G401 (cell line): ENCODE measurements around the gene WHAMM. TPM values are rescaled to one million over a fixed set of nuclear protein-coding genes. Genes with fewer than 3 reads are reported as not detected.
"Not testable (repeated sequence)": the region's sequence is repeated elsewhere in the genome, so short reads cannot be mapped to it uniquely, and the experiment has no call there.

ENCODE experiments used
- DNase-seq: peaks from one replicate; pipeline ENCODE4 v3.0.0-alpha.2; 2015; ENCODE audit warnings: low spot score
- in situ Hi-C: cut with HindIII; loops from 2 replicates; pipeline ENCODE4 v1.10.0; 2016; ENCODE audit warnings: low sequenced_read_pairs, mixed read lengths
- total RNA-seq: library from RNA; depleted of rRNA; stranded (reverse); fragments of >200 nt; shearing (Covaris generic); gene quantifications from 2 replicates; pipeline ENCODE4 v1.2.3, GENCODE V29; 2014

The WHAMM gene
- total RNA-seq, 1 experiment from 2014 or later: 8.2 TPM

DNA sequence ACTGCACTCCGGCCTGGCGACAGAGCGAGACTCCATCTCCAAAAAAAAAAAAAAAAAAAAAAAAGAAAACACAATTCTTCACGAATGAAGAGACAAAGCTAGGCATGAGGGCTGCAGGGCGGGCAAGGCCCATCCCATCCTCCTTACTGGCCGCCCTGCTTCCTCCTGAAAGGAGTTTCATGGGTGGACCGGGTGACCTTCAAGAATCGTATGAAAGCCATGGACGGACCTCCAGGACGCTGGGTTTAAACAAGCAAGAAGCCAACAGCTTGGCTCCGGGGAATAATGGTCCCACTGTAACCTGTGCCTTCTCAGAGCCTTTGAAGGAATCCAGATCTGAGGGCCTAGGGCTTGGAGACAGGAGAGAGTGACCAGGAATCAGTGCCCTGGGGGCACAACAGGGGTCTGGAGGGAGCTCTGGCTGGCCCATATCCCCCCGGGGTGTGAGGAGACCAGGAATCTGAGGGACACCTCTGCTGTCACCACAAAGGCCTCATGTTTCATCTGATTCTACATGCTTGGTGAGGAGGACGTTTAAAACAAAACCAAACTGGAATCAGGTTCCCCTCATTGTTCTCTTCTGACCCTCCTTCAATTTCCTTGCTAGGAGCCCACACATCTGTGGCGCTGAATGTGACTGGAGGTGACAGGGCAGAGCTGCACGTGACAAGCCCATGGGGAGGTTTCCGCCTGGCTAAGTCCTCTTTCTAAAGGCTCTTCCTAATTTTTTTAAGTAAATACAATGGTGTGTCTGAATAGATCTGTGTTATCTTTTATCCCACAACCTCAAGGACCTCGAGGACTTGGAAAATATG is 46.1 kb downstream of the WHAMM start:
- in situ Hi-C loops: no loop called here
- DNase-seq: no peak

DNA sequence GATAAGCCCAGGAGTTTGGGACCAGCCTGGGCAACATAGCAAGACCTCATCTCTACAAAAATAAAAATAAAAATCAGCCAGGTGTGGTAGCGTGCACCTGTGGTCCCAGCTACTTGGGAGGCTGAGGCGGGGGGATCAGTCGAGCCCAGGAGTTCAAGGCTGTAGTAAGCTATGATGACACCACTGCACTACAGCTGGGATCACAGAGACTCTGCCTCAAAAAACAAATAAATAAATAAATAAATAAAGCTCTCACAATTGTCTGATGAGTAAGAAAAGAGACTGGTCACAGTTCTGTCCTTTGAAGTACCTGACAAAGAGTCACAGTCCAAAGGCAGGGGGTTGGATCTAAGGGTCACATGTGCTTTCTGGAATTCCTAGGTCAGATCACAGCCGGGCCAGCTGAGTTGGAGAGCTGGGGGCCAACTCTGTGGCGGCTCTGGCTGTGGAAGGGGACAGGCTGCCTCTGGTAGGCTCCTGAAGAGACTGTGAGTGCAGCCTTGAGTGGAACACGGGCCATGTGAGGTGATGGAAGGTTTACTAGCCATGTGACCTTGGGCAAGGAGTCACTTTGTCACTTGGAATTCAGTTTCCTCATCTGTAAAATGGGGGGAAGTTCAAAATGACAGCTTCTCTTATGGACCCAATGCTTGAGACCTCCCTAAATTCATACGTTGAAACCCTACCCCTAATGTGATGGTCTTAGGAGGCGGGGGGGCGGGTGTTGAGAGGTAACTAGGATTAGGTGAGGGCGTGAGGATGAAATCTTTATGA is 47.2 kb downstream of the WHAMM start:
- DNase-seq: no peak
- in situ Hi-C loops: no loop called here

DNA sequence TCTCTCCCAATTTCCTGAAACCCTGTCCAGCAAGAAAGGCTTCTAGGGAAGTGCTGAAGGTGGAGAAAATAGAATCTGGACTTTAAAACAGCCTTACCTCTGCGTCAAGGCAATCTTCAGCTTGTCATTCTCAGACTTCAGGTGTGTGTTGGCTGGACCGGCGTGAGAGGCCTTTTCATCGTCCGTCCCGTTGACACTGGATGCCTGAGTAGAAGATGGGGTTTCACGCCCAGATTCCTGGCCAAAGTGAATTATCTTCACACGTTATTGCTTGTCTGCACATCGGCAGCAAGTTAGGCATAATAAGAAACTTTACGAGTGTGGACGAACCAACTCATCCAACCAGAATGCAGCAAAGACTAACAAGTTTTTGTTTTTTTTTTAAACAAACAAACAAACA is 49.5 kb downstream of the WHAMM start:
- in situ Hi-C loops: no loop called here
- DNase-seq: no peak

DNA sequence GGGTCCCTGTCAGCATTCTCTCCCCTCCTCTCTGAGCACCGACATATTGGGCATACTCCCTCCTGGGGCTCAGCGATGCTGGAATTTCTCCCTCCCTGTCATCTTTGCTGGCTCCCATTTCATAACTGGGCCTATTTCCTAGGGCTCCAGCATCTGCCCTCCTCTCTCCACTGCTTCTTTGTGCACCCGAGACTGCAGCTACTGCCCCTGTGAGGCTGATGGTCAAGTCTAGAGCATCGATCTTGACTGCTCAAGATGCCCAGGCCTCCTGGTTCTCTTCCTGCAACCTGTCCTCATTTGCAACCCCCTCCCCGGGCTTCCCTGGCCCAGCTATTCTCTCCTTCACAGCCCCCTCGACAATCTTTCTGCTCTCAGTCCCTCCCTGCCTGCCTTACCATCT is 53.5 kb downstream of the WHAMM start:
- no peak for DNase-seq
- in situ Hi-C loops: no loop called here

DNA sequence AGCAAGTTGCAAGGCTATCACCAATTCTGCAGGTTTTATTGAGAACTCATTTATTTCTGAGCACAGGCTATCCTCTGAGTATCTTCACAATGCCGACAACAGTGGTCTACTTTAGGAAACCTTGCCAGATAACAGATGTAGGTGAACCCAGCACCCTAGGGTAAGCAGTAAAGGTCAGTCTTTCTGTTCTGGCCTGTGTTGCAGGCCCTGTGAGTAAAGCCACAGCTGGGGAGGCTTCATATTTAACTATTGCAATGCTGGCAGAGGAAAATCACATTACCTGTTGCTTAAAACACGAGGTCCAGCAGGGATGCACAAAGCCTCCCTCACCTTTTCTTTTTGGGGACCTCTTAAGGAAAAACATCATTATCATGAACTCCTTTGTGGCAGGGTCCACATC is 55.5 kb downstream of the WHAMM start:
- in situ Hi-C loops: no loop called here
- no peak for DNase-seq

DNA sequence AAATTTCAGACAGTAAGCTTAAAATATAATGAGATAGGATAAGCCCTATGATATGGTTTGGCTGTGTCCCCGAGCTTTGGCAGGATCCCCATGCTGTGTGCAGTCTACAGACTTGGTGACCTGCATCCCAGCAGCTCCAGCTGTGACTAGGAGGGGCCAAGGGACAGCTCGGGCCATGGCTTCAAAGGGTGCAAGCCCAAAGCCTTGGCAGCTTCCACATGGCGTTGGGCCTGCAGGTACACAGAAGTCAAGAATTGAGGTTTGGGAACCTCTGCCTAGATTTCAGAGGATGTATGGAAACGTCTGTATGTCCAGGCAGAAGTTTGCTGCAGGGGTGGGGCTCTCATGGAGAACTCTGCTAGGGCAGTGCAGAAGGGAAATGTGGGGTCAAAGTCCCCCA is 56.2 kb downstream of the WHAMM start:
- in situ Hi-C loops: not testable (repeated sequence)

DNA sequence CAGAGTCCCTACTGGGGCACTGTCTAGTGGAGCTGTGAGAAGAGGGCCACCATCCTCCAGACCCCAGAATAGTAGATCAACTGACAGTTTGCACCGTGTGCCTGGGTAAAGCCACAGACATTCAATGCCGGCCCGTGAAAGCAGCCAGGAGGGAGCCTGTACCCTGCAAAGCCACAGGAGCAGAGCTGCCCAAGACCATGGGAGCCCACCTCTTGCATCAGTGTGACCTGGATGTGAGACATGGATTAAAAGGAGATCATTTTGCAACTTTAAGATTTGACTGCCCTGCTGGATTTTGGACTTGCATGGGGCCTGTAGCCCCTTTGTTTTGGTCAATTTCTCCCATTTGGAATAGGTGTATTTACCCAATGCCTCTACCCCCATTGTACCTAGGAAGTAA is 56.6 kb downstream of the WHAMM start:
- in situ Hi-C loops, DNase-seq: not testable (repeated sequence)

More for the DNA sequence above, 56.2 kb downstream of the WHAMM start:
- not testable (repeated sequence) for DNase-seq

DNA sequence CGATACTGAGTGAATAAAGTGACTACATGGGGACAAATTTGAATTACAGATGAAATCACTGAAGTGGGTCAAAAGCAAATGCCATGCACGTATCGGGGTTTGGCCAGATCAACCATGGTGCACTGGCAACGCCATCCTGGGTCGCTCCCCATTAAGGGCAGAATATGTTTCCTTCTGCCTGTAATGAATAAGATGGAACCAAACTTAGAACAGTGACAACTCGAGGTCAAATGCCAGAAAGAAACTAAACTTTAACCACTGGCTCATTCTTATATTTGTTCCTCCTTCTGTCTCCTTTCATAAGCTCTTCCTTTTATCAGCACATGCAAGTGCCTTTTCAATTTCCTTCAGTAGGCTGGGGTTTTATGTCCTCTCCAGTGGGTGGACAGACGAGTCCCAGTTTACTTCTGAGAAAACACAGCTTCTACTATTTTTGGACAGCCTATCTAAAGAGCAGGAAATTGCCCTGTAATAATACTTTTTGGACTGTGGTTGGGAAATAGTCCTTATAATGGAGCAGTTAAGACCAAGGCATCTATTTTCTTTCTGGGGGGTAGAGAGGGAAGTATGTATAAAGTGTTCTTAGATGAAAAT is 61.4 kb downstream of the WHAMM start:
- no peak for DNase-seq
- in situ Hi-C loops: no loop called here

DNA sequence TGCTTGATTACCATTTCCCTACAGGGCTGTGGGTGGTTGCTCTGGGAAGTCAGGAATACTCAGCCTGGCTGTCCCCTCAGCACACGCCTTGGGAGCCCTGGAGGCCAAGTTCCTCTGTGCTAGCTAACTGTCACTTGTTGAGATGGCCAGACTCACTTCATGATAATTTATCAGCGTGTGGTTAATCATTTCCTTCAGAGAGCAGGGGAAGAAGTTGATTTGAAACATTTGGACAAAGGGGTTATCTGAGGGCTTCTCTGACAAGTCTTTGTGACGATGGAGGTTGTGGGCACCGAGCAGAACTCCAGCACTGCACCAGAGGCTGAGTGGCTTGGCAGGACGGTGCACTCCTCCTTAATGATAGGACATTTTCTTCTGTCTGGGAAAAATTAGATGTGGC is 61.9 kb downstream of the WHAMM start:
- in situ Hi-C loops: no loop called here
- DNase-seq: no peak

DNA sequence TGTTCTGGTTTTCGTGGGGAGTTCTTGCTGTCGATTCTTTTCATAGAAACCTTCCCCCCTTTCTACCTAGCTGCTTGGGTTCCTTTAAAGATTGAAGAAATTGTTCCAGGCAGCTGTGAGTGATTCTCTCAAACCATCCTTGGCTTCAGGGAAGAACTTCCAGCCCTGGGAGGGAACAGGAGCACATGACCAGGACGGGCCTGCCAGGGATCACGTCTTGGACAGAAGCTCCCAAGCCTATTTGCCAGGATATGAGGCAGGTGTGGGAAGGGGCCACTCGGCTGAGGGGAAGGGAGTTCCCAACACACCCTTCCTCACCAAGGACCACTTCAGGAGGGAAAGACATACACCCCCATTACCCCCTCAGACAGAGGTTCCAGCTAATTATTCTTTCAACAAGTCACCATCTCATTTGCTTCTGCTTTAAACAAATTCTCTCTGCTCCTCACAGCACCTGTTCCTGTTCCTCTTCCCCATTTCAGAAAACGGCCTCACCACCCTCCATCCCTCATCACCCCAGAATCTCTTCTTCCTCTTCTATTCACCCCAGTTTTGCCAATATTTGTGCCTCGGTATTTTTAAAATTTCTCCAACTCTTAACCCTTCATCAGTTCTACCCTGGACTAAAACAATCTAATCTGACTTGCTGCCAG is 62.5 kb downstream of the WHAMM start:
- in situ Hi-C loops: no loop called here
- DNase-seq: no peak

DNA sequence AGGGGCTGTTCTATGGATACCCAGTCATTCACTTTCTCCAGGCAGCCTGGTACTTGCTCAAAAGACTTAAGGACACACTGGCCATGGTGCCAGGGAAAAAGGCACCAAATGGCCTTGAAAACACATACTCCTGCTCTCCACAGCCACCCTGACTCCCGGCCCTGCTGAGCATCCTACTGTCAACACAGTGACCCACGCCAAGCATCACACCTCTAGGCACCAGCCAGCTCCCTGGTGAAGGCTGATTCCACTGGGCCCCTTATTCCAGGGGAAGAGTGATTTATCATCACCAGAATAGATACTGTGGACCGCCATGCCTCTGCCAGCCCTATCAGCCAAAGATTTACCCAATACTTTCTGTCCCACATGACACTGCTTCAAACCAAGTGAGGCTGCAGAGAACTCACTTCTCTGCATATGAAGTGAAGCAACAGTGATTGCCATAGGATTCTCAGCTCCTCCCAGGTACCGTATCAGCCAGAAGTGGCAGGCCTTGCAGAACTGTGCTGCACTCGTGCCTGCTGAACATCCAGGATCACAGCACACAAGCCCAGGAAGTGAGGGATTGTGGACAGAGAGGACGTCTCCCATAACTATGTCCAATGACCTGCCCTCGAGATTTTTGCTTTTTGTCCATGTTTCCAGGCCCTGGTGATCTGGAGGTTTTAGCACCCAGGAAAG is 63.7 kb downstream of the WHAMM start:
- DNase-seq: no peak
- in situ Hi-C loops: no loop called here

DNA sequence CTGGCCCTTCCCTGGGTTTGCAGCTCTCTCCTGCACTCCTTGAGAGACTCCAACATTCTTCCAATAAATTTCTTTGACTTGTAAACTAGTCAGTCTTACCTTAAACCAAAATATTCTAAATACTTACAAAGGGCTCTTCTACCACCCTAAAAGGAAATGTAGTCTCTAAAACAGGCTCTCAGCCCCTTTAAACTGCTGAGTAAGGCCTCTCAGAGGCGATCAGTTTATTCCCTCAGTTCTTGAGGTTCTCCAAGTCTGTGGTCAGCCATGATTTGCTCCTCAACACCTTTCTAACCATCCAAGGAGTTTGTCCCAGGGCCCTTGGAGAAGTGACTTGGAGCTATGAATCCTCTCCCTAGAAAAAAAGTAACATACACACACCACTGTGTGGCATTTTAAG is 64.8 kb downstream of the WHAMM start:
- in situ Hi-C loops: no loop called here
- no peak for DNase-seq

DNA sequence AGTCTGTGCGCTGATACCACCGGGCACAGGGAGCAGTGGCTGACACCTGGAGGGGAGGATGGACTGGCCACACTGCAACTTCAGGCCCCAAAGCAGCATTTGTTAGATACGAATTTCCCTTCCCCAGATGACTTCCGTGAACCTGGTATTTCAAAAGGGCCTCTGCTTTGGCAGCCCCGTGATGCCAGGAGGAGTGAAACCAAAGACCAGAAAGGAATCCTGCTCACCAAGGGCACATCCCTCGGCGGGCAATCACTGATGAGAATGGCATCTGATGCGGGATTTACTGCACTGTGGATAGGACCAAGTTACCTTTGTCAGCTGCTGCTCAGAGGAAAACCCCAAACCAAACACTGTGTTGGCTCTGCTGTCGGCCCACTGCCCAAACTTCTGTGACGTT is 65.5 kb downstream of the WHAMM start:
- no peak for DNase-seq
- in situ Hi-C loops: no loop called here

DNA sequence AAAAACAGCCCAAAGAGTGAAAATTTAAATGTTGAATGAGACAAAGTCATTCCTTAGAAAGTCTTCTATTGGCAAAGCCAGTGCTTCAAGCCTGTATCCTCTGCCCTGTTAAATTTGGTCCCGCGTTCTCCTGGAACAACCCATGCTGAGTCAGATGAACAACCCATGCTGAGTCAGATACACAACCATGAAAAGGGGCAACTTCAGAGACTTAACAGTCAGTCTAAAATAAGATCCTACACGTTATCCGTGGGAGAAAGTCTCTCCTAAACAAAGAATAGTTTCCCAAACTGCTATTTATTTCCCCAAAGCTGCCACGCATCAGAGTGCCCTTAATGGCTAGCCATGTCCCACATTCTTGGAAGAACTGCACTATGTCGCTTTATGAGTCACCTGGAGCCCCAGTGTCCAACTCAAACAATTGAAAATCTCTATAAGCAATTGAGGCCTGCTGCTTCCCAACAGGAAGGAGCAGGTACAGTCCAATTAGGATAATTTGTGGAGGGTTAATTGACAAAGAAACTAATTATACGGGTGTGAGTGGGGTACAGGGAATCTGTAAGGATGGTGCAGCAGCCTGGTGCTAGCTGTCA is 66.1 kb downstream of the WHAMM start:
- in situ Hi-C loops: no loop called here

DNA sequence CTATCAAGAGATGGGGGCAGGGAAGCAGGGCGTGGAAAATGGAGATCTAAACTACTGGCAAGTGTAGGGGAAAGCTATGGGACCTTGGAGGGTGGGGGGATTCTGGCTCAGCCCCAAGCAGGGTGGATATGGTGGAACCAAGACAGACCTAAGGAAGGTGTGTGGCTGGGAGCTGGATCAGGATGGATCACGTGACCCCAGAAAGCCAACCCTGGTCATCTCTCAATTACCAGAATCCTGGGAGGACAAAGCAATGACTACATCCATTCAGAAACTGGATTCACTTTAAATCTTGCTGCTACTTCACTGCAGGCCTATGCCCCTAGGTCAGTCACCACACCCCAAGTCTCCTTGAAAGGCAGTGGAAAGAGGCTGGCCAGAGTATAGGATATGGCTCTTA is 68.4 kb downstream of the WHAMM start:
- in situ Hi-C loops: no loop called here
- no peak for DNase-seq

More for the DNA sequence above, 66.1 kb downstream of the WHAMM start:
- DNase-seq: no peak

DNA sequence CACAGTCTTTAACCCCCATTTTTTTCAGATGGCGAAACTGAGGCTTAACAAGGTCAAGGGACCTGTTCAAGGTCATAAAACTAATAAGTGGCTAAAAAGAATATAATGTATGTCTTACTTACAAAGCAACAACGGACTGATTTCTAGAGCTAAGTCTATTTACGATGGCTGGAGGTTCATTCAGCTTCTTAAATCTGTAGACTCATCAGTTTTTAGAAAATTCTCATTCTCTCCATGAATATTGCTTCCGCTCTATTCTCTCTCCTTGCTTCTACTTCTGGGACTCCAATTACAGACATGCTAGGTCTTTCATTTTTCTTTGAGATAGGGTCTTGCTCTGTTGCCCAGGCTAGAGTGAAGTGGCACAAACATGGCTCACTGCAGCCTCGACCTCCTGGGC is 68.9 kb downstream of the WHAMM start:
- in situ Hi-C loops: no loop called here
- DNase-seq: no peak

DNA sequence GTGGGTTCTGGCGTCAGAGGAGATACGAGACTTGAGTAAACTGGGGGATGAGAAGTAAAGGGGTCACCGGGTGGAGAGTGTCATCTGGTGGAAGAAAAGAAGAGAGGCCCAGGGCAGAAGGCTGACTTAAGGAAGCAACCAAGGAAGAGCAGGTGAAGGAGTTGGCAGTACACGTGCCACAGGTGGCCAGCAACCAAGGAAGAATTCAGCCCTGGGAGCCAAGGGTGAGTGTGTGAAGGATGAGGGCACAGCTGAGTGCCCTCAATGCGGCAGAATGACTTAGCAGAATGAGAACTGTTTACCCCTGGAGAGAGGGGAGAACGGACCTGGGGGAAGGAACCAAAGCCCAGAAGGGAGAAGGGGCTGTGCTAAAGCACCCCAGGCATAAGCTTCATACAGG is 71.3 kb downstream of the WHAMM start:
- DNase-seq: no peak
- in situ Hi-C loops: no loop called here

DNA sequence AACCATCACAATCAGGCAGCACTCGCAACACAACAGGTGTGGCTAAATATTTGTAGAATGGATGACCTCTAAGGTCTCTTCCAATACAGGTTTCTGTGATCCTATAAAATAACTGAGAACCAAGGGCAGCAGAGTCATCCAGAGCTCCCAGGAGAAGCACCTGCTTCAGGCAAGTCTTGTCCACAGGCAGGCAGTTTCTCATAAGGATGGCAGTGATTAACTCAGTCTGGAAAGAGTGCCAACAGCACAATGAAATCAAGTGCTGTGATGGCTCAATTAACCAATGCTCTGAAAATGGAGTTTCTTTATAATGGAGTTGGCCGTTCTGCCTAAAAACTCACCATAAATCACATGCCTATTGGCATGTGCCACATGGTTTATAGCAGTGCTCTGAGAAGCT is 72.3 kb downstream of the WHAMM start:
- in situ Hi-C loops: no loop called here
- DNase-seq: no peak
